ENCODE results near the gene MYLK.
"Not testable (repeated sequence)": the region's sequence is repeated elsewhere in the genome, so short reads cannot be mapped to it uniquely, and the experiment has no call there.

Gene MYLK

DNA sequence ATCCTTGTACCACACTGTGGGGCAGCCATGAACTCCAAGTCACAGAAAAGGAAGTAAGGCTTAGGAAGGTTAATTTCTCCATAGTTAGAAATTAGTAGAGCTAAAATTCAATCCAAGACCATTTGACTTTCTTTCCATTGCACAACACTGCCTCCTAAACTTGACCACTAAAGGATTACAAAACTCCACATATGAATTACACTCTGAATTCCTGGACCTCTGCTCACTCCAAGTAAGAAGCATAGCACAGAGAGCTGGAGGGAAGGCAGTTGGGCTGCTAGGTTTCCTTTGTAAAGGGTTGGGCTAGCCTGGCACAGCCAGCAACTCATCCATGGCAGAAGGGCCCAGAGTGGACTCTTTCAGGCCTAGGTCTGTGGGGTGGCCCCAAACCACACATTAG is 134.4 kb downstream of the MYLK start:
- Histone ChIP-seq H3K9ac (ENCODE audit: low read length) (no peak overlapping the region), H3K4me3 (ENCODE audit: low read depth, low read length) (no peak overlapping the region), H3K4me1 (ENCODE audit: control insufficient read depth, insufficient read depth, low read length) (peaks cover 9% of the 10 kb centered on the region; the same call in 1 of the 2 replicates), H3K27ac (ENCODE audit: low read depth, low read length) (no peak overlapping the region), H3K9me3 (ENCODE audit: control insufficient read depth, insufficient read depth, low read depth, low read length) (no peaks in the 10 kb centered on the region), H3K27me3 (ENCODE audit: control insufficient read depth, insufficient read depth, low read length) (no peaks in the 10 kb centered on the region), H3K36me3 (ENCODE audit: control insufficient read depth, insufficient read depth, low read length) (no peaks in the 10 kb centered on the region)

DNA sequence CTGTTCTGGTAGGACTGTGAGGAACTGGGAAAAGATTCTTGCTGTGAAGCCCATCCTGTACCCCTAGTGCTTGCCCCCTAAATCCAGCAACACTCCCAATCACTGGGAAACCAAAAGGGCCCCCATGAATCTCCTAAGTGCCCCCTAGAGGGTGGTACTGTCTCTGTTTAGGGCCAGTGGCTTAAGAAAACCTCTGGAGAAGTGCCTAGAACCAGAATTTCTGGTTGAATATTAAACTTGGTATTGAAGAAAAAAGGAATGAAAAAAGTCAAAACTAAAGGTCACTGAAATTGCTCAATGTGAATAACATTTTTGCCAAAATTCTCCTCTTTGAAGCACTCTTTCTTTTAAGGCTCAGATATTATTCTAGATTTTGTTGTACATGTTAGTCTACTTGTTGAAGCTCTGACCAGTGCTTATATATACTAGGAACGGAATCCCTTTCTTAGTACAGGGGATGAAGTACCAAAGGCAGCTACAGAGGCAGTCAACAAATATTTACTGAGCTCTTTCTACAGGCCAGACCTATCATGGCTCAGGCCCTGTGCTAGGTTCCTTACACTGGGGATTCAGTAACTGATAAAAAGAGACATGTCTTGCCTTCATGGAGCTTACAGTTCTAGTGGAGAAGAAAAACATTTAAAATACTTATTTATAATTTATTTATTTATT is 138.8 kb downstream of the MYLK start:
- H3K36me3 ChIP-seq (ENCODE audit: control insufficient read depth, insufficient read depth, low read length), result no peaks in the 10 kb centered on the region
- no peak overlapping the region for H3K27ac ChIP-seq (ENCODE audit: low read depth, low read length)
- H3K27me3 ChIP-seq (ENCODE audit: control insufficient read depth, insufficient read depth, low read length), result no peaks in the 10 kb centered on the region
- no peak overlapping the region for H3K9ac ChIP-seq (ENCODE audit: low read length)
- no peaks in the 10 kb centered on the region for H3K9me3 ChIP-seq (ENCODE audit: control insufficient read depth, insufficient read depth, low read depth, low read length)
- no peak overlapping the region for H3K4me3 ChIP-seq (ENCODE audit: low read depth, low read length)
- H3K4me1 ChIP-seq (ENCODE audit: control insufficient read depth, insufficient read depth, low read length), result peaks cover under 1% of the 10 kb centered on the region; the same call in 1 of the 2 replicates

DNA sequence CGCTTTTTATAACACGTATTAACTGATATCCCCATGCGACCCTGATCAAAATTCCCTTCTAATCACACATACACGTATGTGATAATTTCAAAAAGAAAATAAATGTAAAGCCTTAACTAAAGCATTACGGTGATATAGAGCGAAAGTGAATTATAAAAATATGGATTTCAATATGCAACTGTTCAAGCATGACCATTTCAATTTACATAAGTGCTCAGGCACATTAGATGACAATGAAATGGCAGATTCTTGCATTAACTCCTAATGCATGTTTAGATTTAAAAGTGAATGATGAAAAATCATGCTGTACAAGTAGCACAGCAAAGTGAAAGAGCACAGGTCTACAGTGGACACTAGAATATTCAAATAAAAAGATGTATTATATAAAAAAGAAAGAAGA is 140.1 kb downstream of the MYLK start:
- no peak overlapping the region for H3K27ac ChIP-seq (ENCODE audit: low read depth, low read length)
- H3K36me3 ChIP-seq (ENCODE audit: control insufficient read depth, insufficient read depth, low read length), result no peaks in the 10 kb centered on the region
- H3K9ac ChIP-seq (ENCODE audit: low read length), result no peak overlapping the region
- no peaks in the 10 kb centered on the region for H3K27me3 ChIP-seq (ENCODE audit: control insufficient read depth, insufficient read depth, low read length)
- H3K4me3 ChIP-seq (ENCODE audit: low read depth, low read length), result no peak overlapping the region
- H3K9me3 ChIP-seq (ENCODE audit: control insufficient read depth, insufficient read depth, low read depth, low read length), result no peaks in the 10 kb centered on the region
- H3K4me1 ChIP-seq (ENCODE audit: control insufficient read depth, insufficient read depth, low read length), result no peaks in the 10 kb centered on the region

DNA sequence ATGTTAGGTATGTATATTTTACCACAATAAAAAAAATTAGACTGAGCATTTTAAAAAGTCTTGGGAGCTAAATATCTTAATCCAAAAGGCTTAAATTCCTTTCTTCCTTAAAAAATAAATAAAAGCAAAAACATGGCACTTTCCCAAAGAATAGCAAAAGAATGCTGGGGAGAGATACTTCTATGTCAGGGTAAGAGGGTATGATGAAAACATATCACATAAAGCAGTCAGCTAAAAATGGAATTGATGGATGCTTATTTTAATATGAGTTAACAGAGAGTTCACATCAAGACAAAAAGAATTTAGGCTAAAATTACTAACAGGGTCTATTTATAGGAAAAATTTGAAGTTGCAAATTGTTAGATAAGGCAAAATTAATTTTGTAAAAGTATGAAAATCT is 141.0 kb downstream of the MYLK start:
- no peak overlapping the region for H3K4me3 ChIP-seq (ENCODE audit: low read depth, low read length)
- no peaks in the 10 kb centered on the region for H3K27me3 ChIP-seq (ENCODE audit: control insufficient read depth, insufficient read depth, low read length)
- no peak overlapping the region for H3K9ac ChIP-seq (ENCODE audit: low read length)
- H3K36me3 ChIP-seq (ENCODE audit: control insufficient read depth, insufficient read depth, low read length), result no peaks in the 10 kb centered on the region
- H3K4me1 ChIP-seq (ENCODE audit: control insufficient read depth, insufficient read depth, low read length), result no peaks in the 10 kb centered on the region
- H3K27ac ChIP-seq (ENCODE audit: low read depth, low read length), result no peak overlapping the region
- no peaks in the 10 kb centered on the region for H3K9me3 ChIP-seq (ENCODE audit: control insufficient read depth, insufficient read depth, low read depth, low read length)

DNA sequence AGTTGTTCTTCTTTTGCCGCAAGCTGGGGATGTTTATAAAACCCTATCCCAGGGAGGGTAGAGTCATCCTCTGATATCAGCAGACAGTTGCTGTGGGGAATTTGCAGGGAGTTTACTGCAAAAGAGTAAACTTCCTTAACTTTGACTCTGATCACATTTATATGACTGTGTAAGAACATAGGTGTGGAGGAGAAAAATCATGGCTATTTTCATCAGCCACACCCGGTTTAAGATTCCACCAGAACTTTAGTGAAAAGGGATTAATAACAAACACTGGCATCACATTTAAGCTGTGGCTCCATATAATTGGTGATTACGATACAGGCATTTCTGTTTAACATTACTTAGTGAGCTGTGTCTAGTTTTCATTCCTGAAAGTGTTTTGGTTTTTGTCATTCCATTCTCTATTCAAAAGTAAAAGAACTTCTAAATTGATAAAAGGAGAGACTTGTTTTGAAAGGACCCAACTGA is 143.1 kb downstream of the MYLK start:
- Histone ChIP-seq H3K9ac (ENCODE audit: low read length) (no peak overlapping the region), H3K27ac (ENCODE audit: low read depth, low read length) (no peak overlapping the region), H3K9me3 (ENCODE audit: control insufficient read depth, insufficient read depth, low read depth, low read length) (no peaks in the 10 kb centered on the region), H3K4me3 (ENCODE audit: low read depth, low read length) (no peak overlapping the region), H3K4me1 (ENCODE audit: control insufficient read depth, insufficient read depth, low read length) (no peaks in the 10 kb centered on the region), H3K36me3 (ENCODE audit: control insufficient read depth, insufficient read depth, low read length) (no peaks in the 10 kb centered on the region), H3K27me3 (ENCODE audit: control insufficient read depth, insufficient read depth, low read length) (no peaks in the 10 kb centered on the region)

DNA sequence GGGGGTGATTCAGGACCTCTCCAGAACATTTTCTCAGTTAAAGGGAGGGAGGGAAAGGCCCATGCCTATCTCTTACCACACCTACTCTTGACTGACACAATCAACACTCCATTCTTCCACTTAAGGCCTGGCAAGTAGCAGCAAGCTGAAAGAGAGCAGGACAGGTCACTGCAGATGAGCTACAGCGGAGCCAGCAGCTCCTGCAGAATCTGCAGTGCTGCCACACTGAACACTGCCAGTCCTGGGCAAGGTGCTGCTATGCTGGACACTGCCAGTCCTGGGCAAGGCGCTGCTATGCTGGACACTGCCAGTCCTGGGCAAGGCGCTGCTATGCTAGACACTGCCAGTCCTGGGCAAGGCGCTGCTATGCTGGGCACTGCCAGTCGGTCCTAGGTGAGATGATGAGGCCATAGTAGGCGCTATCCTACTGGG is 143.7 kb downstream of the MYLK start:
- Histone ChIP-seq H3K27ac (ENCODE audit: low read depth, low read length) (no peak overlapping the region), H3K4me3 (ENCODE audit: low read depth, low read length) (no peak overlapping the region), H3K9ac (ENCODE audit: low read length) (no peak overlapping the region), H3K9me3 (ENCODE audit: control insufficient read depth, insufficient read depth, low read depth, low read length) (no peaks in the 10 kb centered on the region), H3K27me3 (ENCODE audit: control insufficient read depth, insufficient read depth, low read length) (no peaks in the 10 kb centered on the region), H3K4me1 (ENCODE audit: control insufficient read depth, insufficient read depth, low read length) (no peaks in the 10 kb centered on the region), H3K36me3 (ENCODE audit: control insufficient read depth, insufficient read depth, low read length) (no peaks in the 10 kb centered on the region)

DNA sequence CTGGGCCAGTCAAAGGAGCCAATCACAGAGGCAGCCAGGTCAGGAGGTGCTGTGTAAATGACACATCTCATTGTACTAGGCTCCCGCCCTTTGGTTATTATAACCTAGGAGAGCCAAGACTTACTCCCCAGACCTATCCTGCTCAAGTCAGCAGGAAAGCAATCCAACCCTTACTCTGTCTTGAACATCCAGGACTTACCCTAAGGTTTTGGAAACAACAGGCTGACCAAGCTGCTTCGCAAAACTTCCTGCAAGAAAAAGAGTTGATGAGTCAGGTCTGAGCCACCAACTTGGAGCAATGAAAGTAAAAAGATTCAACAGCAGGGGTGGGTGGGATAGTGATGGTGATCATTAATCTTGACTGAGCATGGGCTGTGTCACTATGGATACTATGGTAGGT is 144.4 kb downstream of the MYLK start:
- Histone ChIP-seq H3K4me1 (ENCODE audit: control insufficient read depth, insufficient read depth, low read length) (no peaks in the 10 kb centered on the region), H3K36me3 (ENCODE audit: control insufficient read depth, insufficient read depth, low read length) (no peaks in the 10 kb centered on the region), H3K27ac (ENCODE audit: low read depth, low read length) (no peak overlapping the region)

DNA sequence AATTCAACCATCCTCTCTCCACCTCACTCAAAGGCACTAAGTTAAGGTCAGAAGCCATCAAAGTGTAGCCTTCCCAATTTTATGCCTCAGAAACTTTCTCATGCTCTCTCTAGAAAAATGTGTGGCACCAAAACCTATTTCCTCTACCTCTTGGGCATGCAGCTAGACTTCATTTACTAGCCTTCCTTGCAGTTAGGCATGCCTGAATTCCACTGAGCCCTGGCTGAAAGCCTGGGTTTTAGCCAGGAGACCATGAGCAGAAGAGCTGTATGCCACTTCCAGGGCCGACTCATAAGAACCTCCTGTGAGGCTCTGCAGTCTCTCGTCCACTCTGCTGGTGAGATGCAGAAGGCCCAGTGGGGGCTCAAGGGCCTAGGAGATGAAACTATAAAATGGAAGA is 145.0 kb downstream of the MYLK start:
- Histone ChIP-seq H3K36me3 (ENCODE audit: control insufficient read depth, insufficient read depth, low read length) (no peaks in the 10 kb centered on the region), H3K9ac (ENCODE audit: low read length) (no peak overlapping the region), H3K4me3 (ENCODE audit: low read depth, low read length) (no peak overlapping the region), H3K4me1 (ENCODE audit: control insufficient read depth, insufficient read depth, low read length) (no peaks in the 10 kb centered on the region), H3K9me3 (ENCODE audit: control insufficient read depth, insufficient read depth, low read depth, low read length) (no peaks in the 10 kb centered on the region), H3K27ac (ENCODE audit: low read depth, low read length) (no peak overlapping the region), H3K27me3 (ENCODE audit: control insufficient read depth, insufficient read depth, low read length) (no peaks in the 10 kb centered on the region)

More for the DNA sequence above, 144.4 kb downstream of the MYLK start:
- H3K27me3 ChIP-seq (ENCODE audit: control insufficient read depth, insufficient read depth, low read length), result no peaks in the 10 kb centered on the region
- no peak overlapping the region for H3K9ac ChIP-seq (ENCODE audit: low read length)
- H3K4me3 ChIP-seq (ENCODE audit: low read depth, low read length), result no peak overlapping the region
- H3K9me3 ChIP-seq (ENCODE audit: control insufficient read depth, insufficient read depth, low read depth, low read length), result no peaks in the 10 kb centered on the region

DNA sequence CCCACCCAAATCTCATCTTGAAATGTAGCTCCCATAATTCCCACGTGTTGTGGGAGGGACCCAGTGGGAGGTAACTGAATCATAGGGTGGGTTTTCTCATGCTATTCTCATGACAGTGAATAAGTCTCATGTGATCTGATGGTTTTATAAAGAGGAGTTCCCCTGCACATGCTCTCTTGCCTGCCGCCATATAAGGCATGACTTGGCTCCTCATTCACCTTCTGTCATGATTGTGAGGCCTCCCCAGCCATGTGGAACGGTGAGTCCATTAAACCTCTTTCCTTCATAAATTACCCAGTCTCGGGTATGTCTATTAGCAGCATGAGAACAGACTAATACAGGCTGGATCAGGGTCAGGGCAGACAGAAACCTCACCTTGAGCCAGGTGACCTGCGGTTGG is 145.6 kb downstream of the MYLK start:
- H3K9ac ChIP-seq (ENCODE audit: low read length); H3K9me3 ChIP-seq (ENCODE audit: control insufficient read depth, insufficient read depth, low read depth, low read length); H3K27me3 ChIP-seq (ENCODE audit: control insufficient read depth, insufficient read depth, low read length); H3K4me3 ChIP-seq (ENCODE audit: low read depth, low read length); H3K27ac ChIP-seq (ENCODE audit: low read depth, low read length); H3K36me3 ChIP-seq (ENCODE audit: control insufficient read depth, insufficient read depth, low read length); H3K4me1 ChIP-seq (ENCODE audit: control insufficient read depth, insufficient read depth, low read length): not testable (repeated sequence)

DNA sequence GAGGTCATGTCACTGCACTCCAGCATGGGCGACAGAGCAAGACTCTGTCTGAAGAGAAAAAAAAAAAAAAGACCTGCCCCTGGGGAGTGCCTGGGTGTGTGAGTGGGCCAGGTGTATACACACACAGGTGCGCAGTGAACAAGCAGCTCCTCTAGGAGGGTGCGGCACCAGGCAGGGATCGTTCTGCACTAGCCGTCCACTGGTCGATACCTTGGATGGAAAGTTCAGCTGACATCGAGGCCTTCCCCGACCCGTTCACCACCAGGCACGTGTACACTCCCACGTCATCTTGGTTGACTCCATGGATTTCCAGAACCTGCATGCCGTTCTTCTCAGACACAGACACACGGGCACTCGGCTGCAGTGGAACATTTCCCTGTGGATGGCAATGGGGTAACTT is 147.0 kb downstream of the MYLK start:
- Histone ChIP-seq H3K9ac (ENCODE audit: low read length) (no peak overlapping the region), H3K9me3 (ENCODE audit: control insufficient read depth, insufficient read depth, low read depth, low read length) (no peaks in the 10 kb centered on the region), H3K4me3 (ENCODE audit: low read depth, low read length) (no peak overlapping the region), H3K27me3 (ENCODE audit: control insufficient read depth, insufficient read depth, low read length) (no peaks in the 10 kb centered on the region), H3K27ac (ENCODE audit: low read depth, low read length) (no peak overlapping the region), H3K36me3 (ENCODE audit: control insufficient read depth, insufficient read depth, low read length) (no peaks in the 10 kb centered on the region), H3K4me1 (ENCODE audit: control insufficient read depth, insufficient read depth, low read length) (no peaks in the 10 kb centered on the region)

DNA sequence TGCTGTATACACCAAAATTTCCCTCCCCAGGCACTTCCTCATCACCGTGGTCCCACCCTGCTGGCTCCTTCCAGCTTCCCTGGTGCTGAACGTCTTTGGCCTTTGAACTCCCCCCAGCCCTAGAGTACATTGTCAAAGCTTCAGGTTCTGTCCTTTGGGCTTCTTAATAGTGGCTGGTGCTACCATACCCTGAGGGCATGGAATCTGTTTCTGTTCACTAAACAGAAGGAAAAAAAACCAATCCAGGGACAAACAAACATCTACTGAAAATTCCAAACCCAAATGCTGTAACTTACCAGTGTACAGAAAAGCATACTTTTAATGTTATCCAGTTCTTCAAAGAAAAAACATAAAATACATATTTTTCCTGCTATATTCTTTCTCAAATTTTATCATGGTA is 148.7 kb downstream of the MYLK start:
- no peaks in the 10 kb centered on the region for H3K9me3 ChIP-seq (ENCODE audit: control insufficient read depth, insufficient read depth, low read depth, low read length)
- H3K9ac ChIP-seq (ENCODE audit: low read length), result no peak overlapping the region

DNA sequence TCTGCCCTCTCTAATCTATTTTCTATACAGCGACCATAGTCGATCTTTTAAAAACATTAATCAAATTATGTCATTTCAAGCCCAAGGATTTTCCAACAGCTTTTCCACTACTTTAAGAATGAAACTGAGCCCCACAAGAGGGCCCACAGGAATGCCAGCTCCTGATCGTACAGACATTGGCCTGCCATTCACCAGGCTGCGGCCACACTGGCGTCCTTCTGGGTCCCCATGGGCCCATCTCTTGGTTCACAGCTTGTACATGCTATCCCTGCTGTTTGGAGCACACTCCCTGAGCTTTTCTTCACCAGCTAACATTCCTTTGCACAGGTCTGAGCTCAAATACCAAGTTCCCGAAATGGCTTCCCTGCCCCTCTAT is 149.6 kb downstream of the MYLK start:
- no peaks in the 10 kb centered on the region for H3K36me3 ChIP-seq (ENCODE audit: control insufficient read depth, insufficient read depth, low read length)
- no peaks in the 10 kb centered on the region for H3K9me3 ChIP-seq (ENCODE audit: control insufficient read depth, insufficient read depth, low read depth, low read length)
- H3K4me3 ChIP-seq (ENCODE audit: low read depth, low read length), result no peak overlapping the region
- H3K4me1 ChIP-seq (ENCODE audit: control insufficient read depth, insufficient read depth, low read length), result no peaks in the 10 kb centered on the region
- no peak overlapping the region for H3K27ac ChIP-seq (ENCODE audit: low read depth, low read length)
- H3K9ac ChIP-seq (ENCODE audit: low read length), result no peak overlapping the region
- no peaks in the 10 kb centered on the region for H3K27me3 ChIP-seq (ENCODE audit: control insufficient read depth, insufficient read depth, low read length)

More for the DNA sequence above, 148.7 kb downstream of the MYLK start:
- no peak overlapping the region for H3K4me3 ChIP-seq (ENCODE audit: low read depth, low read length)
- no peaks in the 10 kb centered on the region for H3K4me1 ChIP-seq (ENCODE audit: control insufficient read depth, insufficient read depth, low read length)
- no peak overlapping the region for H3K27ac ChIP-seq (ENCODE audit: low read depth, low read length)
- no peaks in the 10 kb centered on the region for H3K36me3 ChIP-seq (ENCODE audit: control insufficient read depth, insufficient read depth, low read length)
- H3K27me3 ChIP-seq (ENCODE audit: control insufficient read depth, insufficient read depth, low read length), result no peaks in the 10 kb centered on the region
